Endodermal cell (in vitro differentiated cells): Measurements from ENCODE around the gene TUBA8. TPM values are rescaled to one million over a fixed set of nuclear protein-coding genes. Genes with fewer than 3 reads are reported as not detected.
"Not testable (repeated sequence)": the region's sequence is repeated elsewhere in the genome, so short reads cannot be mapped to it uniquely, and the experiment has no call there.

Experiments used
- DNase-seq: peaks from one replicate; pipeline ENCODE4 v3.0.0-alpha.2; 2017
- H3K27ac ChIP-seq: 2 replicates; pipeline ENCODE4 v1.5.1; 2013; ENCODE audit warnings: mild to moderate bottlenecking, low read depth, low read length, moderate library complexity
- H3K27me3 ChIP-seq: 2 replicates; pipeline ENCODE4 v1.6.1; 2013; ENCODE audit warnings: mild to moderate bottlenecking, low read length, moderate library complexity; ENCODE audit not compliant: insufficient read depth, control insufficient read depth, poor library complexity, severe bottlenecking
- H3K36me3 ChIP-seq: 2 replicates; pipeline ENCODE4 v1.7.0; 2013; ENCODE audit warnings: mild to moderate bottlenecking, low read length, moderate library complexity; ENCODE audit not compliant: control insufficient read depth, insufficient read depth
- H3K4me1 ChIP-seq: one replicate; pipeline ENCODE4 v1.7.0; 2013; ENCODE audit warnings: low read length; ENCODE audit not compliant: control insufficient read depth, insufficient read depth
- H3K4me3 ChIP-seq: 2 replicates; pipeline ENCODE4 v1.5.1; 2013; ENCODE audit warnings: mild to moderate bottlenecking, low read length, moderate library complexity
- H3K9ac ChIP-seq: 2 replicates; pipeline ENCODE4 v1.6.1; 2013; ENCODE audit warnings: mild to moderate bottlenecking, low read length, moderate library complexity; ENCODE audit not compliant: poor library complexity, severe bottlenecking; ENCODE audit errors: extremely low read depth
- H3K9me3 ChIP-seq: 2 replicates; pipeline ENCODE4 v1.6.1; 2013; ENCODE audit warnings: mild to moderate bottlenecking, low read length, moderate library complexity; ENCODE audit not compliant: control insufficient read depth
- H3K27ac Mint-ChIP-seq: 2 replicates; pipeline ENCODE4 v1.8.0; 2020; ENCODE audit warnings: mixed read lengths
- H3K27me3 Mint-ChIP-seq: 2 replicates; pipeline ENCODE4 v1.8.0; 2021; ENCODE audit warnings: mild to moderate bottlenecking, mixed read lengths; ENCODE audit not compliant: insufficient read depth
- H3K36me3 Mint-ChIP-seq: 2 replicates; pipeline ENCODE4 v1.8.0; 2020; ENCODE audit warnings: low read depth, mixed read lengths
- H3K4me1 Mint-ChIP-seq: 2 replicates; pipeline ENCODE4 v1.8.0; 2020; ENCODE audit warnings: mixed read lengths
- H3K4me3 Mint-ChIP-seq: 2 replicates; pipeline ENCODE4 v1.8.0; 2020; ENCODE audit warnings: mild to moderate bottlenecking, moderate library complexity, mixed read lengths
- H3K9me3 Mint-ChIP-seq: 2 replicates; pipeline ENCODE4 v1.8.0; 2020; ENCODE audit warnings: mild to moderate bottlenecking, mixed read lengths
- WGBS, 2 experiments: methylation state at CpG; one replicate each; pipeline versions ENCODE4 v1.1.5 to v1.1.7; 2013; ENCODE audit warnings: missing lambda C conversion rate in 2 of 2, mixed read lengths in 1 of 2; ENCODE audit not compliant: insufficient coverage in 1 of 2, insufficient read length in 1 of 2; 5-methylcytosine and 5-hydroxymethylcytosine counted together
- long read RNA-seq, 4 experiments: library from polyadenylated mRNA in 2 of 4; library from RNA in 1 of 4; library from capped mRNA in 1 of 4; stranded (forward) in 3 of 4; unstranded in 1 of 4; transcript quantifications; one replicate each; pipeline ENCODE4 v2.0.0, GENCODE V29; 2020 to 2021; ENCODE audit warnings: inconsistent platforms in 1 of 4
- polyA plus RNA-seq, 2 experiments: library from polyadenylated mRNA; stranded (reverse); fragments of 50-300 nt; gene quantifications; one replicate each; pipeline ENCODE4 v1.2.3, GENCODE V29; 2013
- total RNA-seq, 2 donors: library from RNA; stranded (reverse); fragmentation: NEBNext Ultra II Directional in 1 of 2; extraction: Animal tissue kit (Norgen Biotek cat#: 25700) in 1 of 2; gene quantifications; 2 replicates in 1 of 2; 3 replicates in 1 of 2; pipeline ENCODE4 v1.2.1, GENCODE V29; 2021
- TF ChIP-seq, protein P1 (sequence below): fragments of 200-600 bp; sonication (generic); conservative IDR thresholded peaks from 2 replicates; pipeline ENCODE4 v1.5.0; 2021; ENCODE audit warnings: antibody characterized with exemption, mild to moderate bottlenecking

The TUBA8 gene
- under 1 TPM; 0.58 to 0.66 TPM for total RNA-seq
- 1.3 TPM for polyA plus RNA-seq (2013, experiment 1 of 2)
- 1.5 TPM for polyA plus RNA-seq (2013, experiment 2 of 2)
- long read RNA-seq, experiment 1, partial matches to known transcripts, result 1 of 1 reads
- long read RNA-seq, experiment 1, other reads (novel, unspliced or antisense), result 0 of 1 reads
- long read RNA-seq, experiment 2, partial matches to known transcripts, result 0 of 1 reads
- long read RNA-seq, experiment 2, other reads (novel, unspliced or antisense), result 0 of 1 reads
- long read RNA-seq, experiment 3, partial matches to known transcripts, result 1 of 4 reads
- long read RNA-seq, experiment 3, other reads (novel, unspliced or antisense), result 1 of 4 reads
- long read RNA-seq, experiment 4, partial matches to known transcripts, result 1 of 2 reads
- long read RNA-seq, experiment 4, other reads (novel, unspliced or antisense), result 0 of 2 reads

- Mint-ChIP-seq H3K36me3 (peaks cover 3% of the 10 kb centered on the region), H3K4me3 (peak within 1 kb of the TSS; percentile 49), H3K9me3 (peaks cover 23% of the 10 kb centered on the region), H3K4me1 (peaks cover 3% of the 10 kb centered on the region), H3K27me3 (peaks cover 64% of the 10 kb centered on the region), H3K27ac (no peak within 1 kb of the TSS)
- Histone ChIP-seq H3K4me3 (no peak within 1 kb of the TSS), H3K27me3 (peaks cover 34% of the 10 kb centered on the region), H3K27ac (no peak within 1 kb of the TSS), H3K9me3 (peaks cover 3% of the 10 kb centered on the region), H3K9ac (no peak within 1 kb of the TSS), H3K36me3 (no peaks in the 10 kb centered on the region), H3K4me1 (no peaks in the 10 kb centered on the region)
- TF ChIP-seq, protein P1, sequence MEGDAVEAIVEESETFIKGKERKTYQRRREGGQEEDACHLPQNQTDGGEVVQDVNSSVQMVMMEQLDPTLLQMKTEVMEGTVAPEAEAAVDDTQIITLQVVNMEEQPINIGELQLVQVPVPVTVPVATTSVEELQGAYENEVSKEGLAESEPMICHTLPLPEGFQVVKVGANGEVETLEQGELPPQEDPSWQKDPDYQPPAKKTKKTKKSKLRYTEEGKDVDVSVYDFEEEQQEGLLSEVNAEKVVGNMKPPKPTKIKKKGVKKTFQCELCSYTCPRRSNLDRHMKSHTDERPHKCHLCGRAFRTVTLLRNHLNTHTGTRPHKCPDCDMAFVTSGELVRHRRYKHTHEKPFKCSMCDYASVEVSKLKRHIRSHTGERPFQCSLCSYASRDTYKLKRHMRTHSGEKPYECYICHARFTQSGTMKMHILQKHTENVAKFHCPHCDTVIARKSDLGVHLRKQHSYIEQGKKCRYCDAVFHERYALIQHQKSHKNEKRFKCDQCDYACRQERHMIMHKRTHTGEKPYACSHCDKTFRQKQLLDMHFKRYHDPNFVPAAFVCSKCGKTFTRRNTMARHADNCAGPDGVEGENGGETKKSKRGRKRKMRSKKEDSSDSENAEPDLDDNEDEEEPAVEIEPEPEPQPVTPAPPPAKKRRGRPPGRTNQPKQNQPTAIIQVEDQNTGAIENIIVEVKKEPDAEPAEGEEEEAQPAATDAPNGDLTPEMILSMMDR, result no peak
- WGBS, 2 experiments, result 8 to 20% methylated on average over 17 to 72 of the region's 72 CpGs
- peak; percentile 81 for DNase-seq
Measured at GRCh38 chr22:18110194-18110953, at the start of gene TUBA8. Gene TUBA8 (plus strand): TSS chr22:18110809. CDS start chr22:18110866, 57 bp downstream.

GRCh38 chr22:18062421-18062820, 48.2 kb upstream of the TUBA8 start:
- Histone ChIP-seq H3K4me1 (no peaks in the 10 kb centered on the region), H3K27ac (no peak overlapping the region), H3K9me3 (no peaks in the 10 kb centered on the region), H3K36me3 (no peaks in the 10 kb centered on the region), H3K9ac (no peak overlapping the region), H3K4me3 (no peak overlapping the region), H3K27me3 (peaks cover 33% of the 10 kb centered on the region)
- Mint-ChIP-seq H3K27me3 (peaks cover 19% of the 10 kb centered on the region), H3K36me3 (no peaks in the 10 kb centered on the region), H3K4me3 (no peak overlapping the region), H3K9me3 (no peaks in the 10 kb centered on the region), H3K27ac (no peak overlapping the region), H3K4me1 (peaks cover 10% of the 10 kb centered on the region)
- WGBS, 2 experiments, result 98 to 100% methylated on average over 1 to 3 of the region's 3 CpGs
- TF ChIP-seq, protein P1, result no peak
- no peak for DNase-seq

GRCh38 chr22:18063306-18063705, 47.3 kb upstream of the TUBA8 start:
- H3K27me3 ChIP-seq, result peaks cover 24% of the 10 kb centered on the region
- Mint-ChIP-seq H3K9me3 (no peaks in the 10 kb centered on the region), H3K27ac (no peak overlapping the region), H3K27me3 (peaks cover 24% of the 10 kb centered on the region), H3K36me3 (no peaks in the 10 kb centered on the region), H3K4me1 (peaks cover 12% of the 10 kb centered on the region), H3K4me3 (no peak overlapping the region)
- no peak overlapping the region for H3K9ac ChIP-seq
- 92 to 93% methylated on average over 7 of the region's 7 CpGs for WGBS, 2 experiments
- no peaks in the 10 kb centered on the region for H3K4me1 ChIP-seq
- DNase-seq, result no peak
- TF ChIP-seq, protein P1, result no peak
- H3K36me3 ChIP-seq, result no peaks in the 10 kb centered on the region
- H3K4me3 ChIP-seq, result no peak overlapping the region
- H3K27ac ChIP-seq, result peak overlapping the region; percentile 53
- no peaks in the 10 kb centered on the region for H3K9me3 ChIP-seq

GRCh38 chr22:18063715-18064114, 46.9 kb upstream of the TUBA8 start:
- DNase-seq, H3K9me3 ChIP-seq, H3K4me3 ChIP-seq, H3K4me1 ChIP-seq, H3K4me3 Mint-ChIP-seq, H3K9ac ChIP-seq, H3K9me3 Mint-ChIP-seq, H3K36me3 ChIP-seq, H3K36me3 Mint-ChIP-seq, H3K27ac Mint-ChIP-seq: not testable (repeated sequence)
- 93% methylated on average over 6 of the region's 6 CpGs for WGBS, 2 experiments
- H3K4me1 Mint-ChIP-seq, result peaks cover 12% of the 10 kb centered on the region
- peaks cover 24% of the 10 kb centered on the region for H3K27me3 Mint-ChIP-seq
- H3K27ac ChIP-seq, result peak overlapping the region; percentile 53
- H3K27me3 ChIP-seq, result peaks cover 21% of the 10 kb centered on the region
